ENCODE measurements around the gene FLYWCH2.

GRCh38 chr16:2905241-2905987 lies 22.4 kb downstream of the FLYWCH2 start:
- TF ChIP-seq KDM1A (CRISPR knock-in tag; IDR thresholded peaks at IDR 0.05) (no peak), ZHX1 (CRISPR knock-in tag; IDR thresholded peaks at IDR 0.05; ENCODE audit: low read depth) (no peak), RARA (CRISPR knock-in tag; IDR thresholded peaks at IDR 0.05) (no peak), SIX4 (CRISPR knock-in tag; IDR thresholded peaks at IDR 0.05) (no peak), ATF2 (CRISPR knock-in tag; IDR thresholded peaks at IDR 0.05) (peak; percentile 74; the same call in 1 of the 2 replicates), BORCS8-MEF2B (CRISPR knock-in tag; IDR thresholded peaks at IDR 0.05) (no peak), ZNF274 (CRISPR knock-in tag; IDR thresholded peaks at IDR 0.05) (peak; percentile 87; the same call in 1 of the 2 replicates), ZBTB40 (IDR thresholded peaks at IDR 0.05) (no peak), ZBTB40 (CRISPR knock-in tag; IDR thresholded peaks at IDR 0.05) (no peak), NR3C1 (CRISPR knock-in tag; IDR thresholded peaks at IDR 0.05) (no peak), CREB1 (IDR thresholded peaks at IDR 0.05) (peak; percentile 1; the same call in 1 of the 2 replicates), CREB1 (CRISPR knock-in tag; IDR thresholded peaks at IDR 0.05) (no peak), MLLT10 (CRISPR knock-in tag; IDR thresholded peaks at IDR 0.05) (no peak), PHF20 (CRISPR knock-in tag; IDR thresholded peaks at IDR 0.05) (peak; percentile 62), ELK4 (CRISPR knock-in tag; IDR thresholded peaks at IDR 0.05; ENCODE audit: borderline replicate concordance) (0 out of 2 replicates have a peak, but pooled peaks have one; percentile 23), ZBTB49 (CRISPR knock-in tag; IDR thresholded peaks at IDR 0.05; ENCODE audit: borderline replicate concordance) (no peak)

Measured in HepG2 (cell line).